Ishikawa (cell line): ENCODE data around the gene RHOT2.

Source experiments
- EP300 ChIP-seq: IDR thresholded peaks from 2 replicates; pipeline ENCODE4 v1.6.1; 2012; ENCODE audit warnings: borderline replicate concordance
- RAD21 ChIP-seq: IDR thresholded peaks from 2 replicates; pipeline ENCODE4 v1.6.1; 2012; ENCODE audit warnings: low read depth
- REST ChIP-seq: IDR thresholded peaks from 2 replicates; pipeline ENCODE4 v1.6.1; 2012; ENCODE audit warnings: low read depth, mild to moderate bottlenecking
- TCF12 ChIP-seq: IDR thresholded peaks from 2 replicates; pipeline ENCODE4 v1.6.1; 2012; ENCODE audit warnings: low read depth
- YY1 ChIP-seq: IDR thresholded peaks from 2 replicates; pipeline ENCODE4 v1.6.1; 2012; ENCODE audit warnings: low read depth

- no peak for TF ChIP-seq YY1
- TF ChIP-seq TCF12 = no peak
- TF ChIP-seq EP300 = no peak
- TF ChIP-seq REST = no peak
- TF ChIP-seq RAD21 = no peak
Measured at GRCh38 chr16:717450-718245, 49.7 kb downstream of the RHOT2 start.
